Gastrocnemius medialis (tissue), 4 donors: ENCODE data around the gene ROR2. TPM values are rescaled to one million over a fixed set of nuclear protein-coding genes. Genes with fewer than 3 reads are reported as not detected.
"Not testable (repeated sequence)": the region's sequence is repeated elsewhere in the genome, so short reads cannot be mapped to it uniquely, and the experiment has no call there.

ENCODE experiments used
- ATAC-seq, 2 donors: fragments of 150-250 bp; one replicate each; pipeline ENCODE4 v1.9.1; 2016
- DNase-seq, 2 donors: peaks; one replicate each; pipeline ENCODE4 v3.0.0-alpha.2; 2019
- H3K27ac ChIP-seq, 4 donors: fragments of 200-600 bp; sonication (generic); 1 replicate in 1 of 4; 2 replicates in 3 of 4; pipeline ENCODE4 v1.5.1; 2016 to 2018; ENCODE audit warnings: mild to moderate bottlenecking in 2 of 4, moderate library complexity in 1 of 4
- H3K27me3 ChIP-seq, 3 donors: fragments of 200-600 bp; sonication (generic) in 2 of 3; 1 replicate in 1 of 3; 2 replicates in 2 of 3; pipeline versions ENCODE4 v1.5.1 to v1.6.0; 2016 to 2019; ENCODE audit warnings: mild to moderate bottlenecking in 1 of 3, moderate library complexity in 1 of 3
- H3K36me3 ChIP-seq, 2 donors: fragments of 200-600 bp; sonication (generic) in 1 of 2; one replicate each; pipeline ENCODE4 v1.5.1; 2017 to 2018
- H3K4me1 ChIP-seq, 2 donors: fragments of 200-600 bp; sonication (generic) in 1 of 2; one replicate each; pipeline ENCODE4 v1.5.1; 2016 to 2017; ENCODE audit warnings: mild to moderate bottlenecking in 2 of 2
- H3K4me3 ChIP-seq, 4 donors: fragments of 200-600 bp; sonication (generic) in 3 of 4; 1 replicate in 1 of 4; 2 replicates in 3 of 4; pipeline ENCODE4 v1.5.1; 2016 to 2019; ENCODE audit warnings: mild to moderate bottlenecking in 2 of 4
- H3K9me3 ChIP-seq, 3 donors: fragments of 200-600 bp; sonication (generic) in 2 of 3; 1 replicate in 1 of 3; 2 replicates in 2 of 3; pipeline ENCODE4 v1.5.1; 2016 to 2019
- POLR2A ChIP-seq, 2 donors: fragments of 450-650 bp; IDR thresholded peaks; one replicate each; pipeline ENCODE4 v1.6.1; 2017; ENCODE audit warnings: antibody characterized with exemption in 2 of 2, mild to moderate bottlenecking in 2 of 2, moderate library complexity in 2 of 2
- in situ Hi-C, 4 donors: fragments of 200-750 bp; cut with MboI; loops; one replicate each; pipeline versions ENCODE4 v1.15.0 to v1.8.0; 2017; ENCODE audit warnings: low sequenced_read_pairs in 4 of 4
- intact Hi-C: fragments of 100-400 bp; cut with DNase I; formaldehyde crosslinking; loops from one replicate; pipeline ENCODE4 v1.15.1; 2023; ENCODE audit warnings: low total_unique reads
- total RNA-seq, 4 donors: library from RNA; depleted of rRNA; stranded (reverse); fragments of >200 nt; gene quantifications; one replicate each; pipeline versions ENCODE4 v1.1.0 to v1.2.3, GENCODE V29; 2016
- TF ChIP-seq, protein P1 (sequence below), 5 experiments: fragments of 450-650 bp in 3 of 5; fragments of 200-600 bp in 2 of 5; sonication (generic) in 2 of 5; IDR thresholded peaks in 4 of 5; conservative IDR thresholded peaks in 1 of 5; 1 replicate in 4 of 5; 2 replicates in 1 of 5; pipeline ENCODE4 v1.5.1; 2016 to 2019; ENCODE audit warnings: antibody characterized with exemption in 5 of 5, mild to moderate bottlenecking in 3 of 5, moderate library complexity in 3 of 5

ROR2 gene
- total RNA-seq, 4 donors from 2014 or later = 0.15 to 1.2 (median 0.61) TPM

- Histone ChIP-seq H3K4me1 (no peaks in the 10 kb centered on the region), H3K36me3 (no peaks in the 10 kb centered on the region), H3K27ac (no peak overlapping the region), H3K4me3 (no peak overlapping the region), H3K27me3 (no peaks in the 10 kb centered on the region), H3K9me3 (no peaks in the 10 kb centered on the region)
- ATAC-seq (no peak), DNase-seq (no peak)
- TF ChIP-seq, protein P1, sequence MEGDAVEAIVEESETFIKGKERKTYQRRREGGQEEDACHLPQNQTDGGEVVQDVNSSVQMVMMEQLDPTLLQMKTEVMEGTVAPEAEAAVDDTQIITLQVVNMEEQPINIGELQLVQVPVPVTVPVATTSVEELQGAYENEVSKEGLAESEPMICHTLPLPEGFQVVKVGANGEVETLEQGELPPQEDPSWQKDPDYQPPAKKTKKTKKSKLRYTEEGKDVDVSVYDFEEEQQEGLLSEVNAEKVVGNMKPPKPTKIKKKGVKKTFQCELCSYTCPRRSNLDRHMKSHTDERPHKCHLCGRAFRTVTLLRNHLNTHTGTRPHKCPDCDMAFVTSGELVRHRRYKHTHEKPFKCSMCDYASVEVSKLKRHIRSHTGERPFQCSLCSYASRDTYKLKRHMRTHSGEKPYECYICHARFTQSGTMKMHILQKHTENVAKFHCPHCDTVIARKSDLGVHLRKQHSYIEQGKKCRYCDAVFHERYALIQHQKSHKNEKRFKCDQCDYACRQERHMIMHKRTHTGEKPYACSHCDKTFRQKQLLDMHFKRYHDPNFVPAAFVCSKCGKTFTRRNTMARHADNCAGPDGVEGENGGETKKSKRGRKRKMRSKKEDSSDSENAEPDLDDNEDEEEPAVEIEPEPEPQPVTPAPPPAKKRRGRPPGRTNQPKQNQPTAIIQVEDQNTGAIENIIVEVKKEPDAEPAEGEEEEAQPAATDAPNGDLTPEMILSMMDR (IDR thresholded peaks at IDR 0.05 in 4 of 5, conservative IDR thresholded peaks at IDR 0.05 in 1 of 5) = no peak
- TF ChIP-seq POLR2A (IDR thresholded peaks at IDR 0.05) = no peak
- intact Hi-C loops = no loop called here
- in situ Hi-C loops = no loop called here
These were observed 147.6 kb downstream of the ROR2 start for GRCh38 chr9:91802391-91802790.

- in situ Hi-C loops = no loop called here
- no peak for DNase-seq
- Histone ChIP-seq H3K9me3 (no peaks in the 10 kb centered on the region), H3K4me3 (no peak overlapping the region), H3K27ac (no peak overlapping the region), H3K36me3 (no peaks in the 10 kb centered on the region), H3K27me3 (no peaks in the 10 kb centered on the region), H3K4me1 (no peaks in the 10 kb centered on the region)
- intact Hi-C loops = no loop called here
- no peak for TF ChIP-seq POLR2A (IDR thresholded peaks at IDR 0.05)
- TF ChIP-seq, protein P1 (IDR thresholded peaks at IDR 0.05 in 4 of 5, conservative IDR thresholded peaks at IDR 0.05 in 1 of 5) = no peak
- ATAC-seq = no peak
These were observed 149.5 kb downstream of the ROR2 start for GRCh38 chr9:91800473-91801030.

DNA sequence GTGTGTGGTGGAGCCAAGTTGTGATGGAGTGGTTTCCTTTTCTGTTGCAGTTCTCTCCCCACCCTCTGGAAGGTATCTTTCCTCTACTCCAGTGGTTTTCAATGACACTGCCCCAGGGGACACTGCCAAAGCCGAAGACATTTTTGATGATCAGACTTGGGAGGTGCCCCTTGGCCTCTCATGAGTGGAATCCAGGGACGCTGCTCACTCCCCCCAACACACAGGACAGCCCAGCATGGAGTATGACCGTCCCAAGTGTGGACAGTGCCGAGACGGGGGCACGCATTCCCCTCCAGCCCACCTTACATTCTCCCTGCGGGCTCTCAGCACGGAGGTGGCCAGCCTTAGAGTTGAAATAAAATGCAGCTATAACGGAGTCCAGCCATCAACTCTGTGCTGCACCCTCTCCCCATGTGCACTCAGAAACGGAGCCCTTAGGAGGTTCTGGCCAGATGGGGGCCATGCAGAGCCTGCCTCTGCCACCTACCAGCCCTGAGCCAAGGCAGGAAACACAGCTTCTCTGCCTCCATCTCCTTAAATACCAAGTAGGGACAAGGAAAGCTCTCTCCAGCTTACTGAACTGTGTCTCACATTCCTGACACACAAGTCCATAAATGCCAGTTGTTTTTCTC, 150.8 kb downstream of the ROR2 start:
- TF ChIP-seq POLR2A (IDR thresholded peaks at IDR 0.05) = no peak
- TF ChIP-seq, protein P1 (IDR thresholded peaks at IDR 0.05 in 4 of 5, conservative IDR thresholded peaks at IDR 0.05 in 1 of 5) = no peak
- intact Hi-C loops (no loop called here), in situ Hi-C loops (loop anchor here in 1 of 4 donors (25.0 kb wide), 1 partner anchor 138 kb away; no protein-coding TSS in a partner anchor)
- no peaks in the 10 kb centered on the region for H3K27me3 ChIP-seq
- no peak overlapping the region for H3K4me3 ChIP-seq
- no peaks in the 10 kb centered on the region for H3K9me3 ChIP-seq
- ATAC-seq (no peak), DNase-seq (no peak)
- no peaks in the 10 kb centered on the region for H3K4me1 ChIP-seq
- H3K36me3 ChIP-seq = no peaks in the 10 kb centered on the region
- H3K27ac ChIP-seq = no peak overlapping the region

DNA sequence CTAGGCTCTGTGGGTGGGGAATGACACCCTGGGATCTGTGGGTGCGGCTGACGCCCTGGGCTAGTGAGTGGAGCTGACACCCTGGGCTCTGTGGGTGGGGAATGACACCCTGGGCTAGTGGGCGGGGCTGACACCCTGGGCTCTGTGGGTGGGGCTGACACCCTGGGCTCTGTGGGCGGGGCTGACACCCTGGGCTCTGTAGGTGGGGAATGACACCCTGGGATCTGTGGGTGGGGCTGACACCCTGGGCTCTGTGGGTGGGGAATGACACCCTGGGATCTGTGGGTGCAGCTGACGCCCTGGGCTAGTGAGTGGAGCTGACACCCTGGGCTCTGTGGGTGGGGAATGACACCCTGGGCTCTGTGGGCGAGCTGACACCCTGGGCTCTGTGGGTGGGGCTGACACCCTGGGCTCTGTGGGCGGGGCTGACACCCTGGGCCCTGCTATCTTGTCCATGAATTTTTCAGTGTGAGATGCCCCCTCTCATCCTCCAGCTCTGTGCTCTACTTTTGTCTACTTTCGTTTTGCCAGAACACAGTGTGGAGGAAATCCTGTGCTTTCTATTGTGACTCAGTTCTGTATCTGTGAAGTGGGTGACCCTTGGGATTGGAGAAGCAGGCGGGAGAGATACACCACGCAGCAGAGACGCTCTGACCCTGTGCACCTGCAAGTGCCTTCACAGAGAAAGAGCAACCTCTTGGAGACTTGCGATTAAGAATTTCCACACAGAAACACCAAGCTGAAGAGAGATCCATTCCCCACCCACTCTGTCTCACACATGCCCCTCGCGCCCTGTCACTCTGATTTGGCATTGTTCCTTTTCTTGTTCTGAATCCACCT, 151.5 kb downstream of the ROR2 start:
- H3K36me3 ChIP-seq, ATAC-seq, intact Hi-C loops, H3K9me3 ChIP-seq, H3K4me3 ChIP-seq, H3K4me1 ChIP-seq, H3K27ac ChIP-seq, DNase-seq, H3K27me3 ChIP-seq: not testable (repeated sequence)
- in situ Hi-C loops = loop anchor here in 1 of 4 donors (25.0 kb wide), 1 partner anchor 139 kb away; no protein-coding TSS in a partner anchor

DNA sequence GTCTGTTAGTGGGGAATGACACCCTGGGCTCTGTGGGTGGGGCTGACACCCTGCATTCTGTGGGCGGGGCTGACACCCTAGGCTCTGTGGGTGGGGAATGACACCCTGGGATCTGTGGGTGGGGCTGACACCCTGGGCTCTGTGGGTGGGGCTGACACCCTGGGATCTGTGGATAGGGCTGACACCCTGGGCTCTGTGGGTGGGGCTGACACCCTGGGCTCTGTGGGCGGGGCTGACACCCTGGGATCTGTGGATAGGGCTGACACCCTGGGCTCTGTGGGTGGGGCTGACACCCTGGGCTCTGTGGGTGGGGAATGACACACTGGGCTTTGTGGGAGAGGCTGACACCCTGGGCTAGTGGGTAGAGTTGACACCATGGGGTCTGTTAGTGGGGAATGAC, 152.5 kb downstream of the ROR2 start:
- H3K4me3 ChIP-seq, ATAC-seq, H3K4me1 ChIP-seq, H3K9me3 ChIP-seq, H3K27ac ChIP-seq, intact Hi-C loops, DNase-seq, H3K27me3 ChIP-seq, H3K36me3 ChIP-seq: not testable (repeated sequence)
- in situ Hi-C loops = loop anchor here in 1 of 4 donors (25.0 kb wide), 1 partner anchor 140 kb away; no protein-coding TSS in a partner anchor

DNA sequence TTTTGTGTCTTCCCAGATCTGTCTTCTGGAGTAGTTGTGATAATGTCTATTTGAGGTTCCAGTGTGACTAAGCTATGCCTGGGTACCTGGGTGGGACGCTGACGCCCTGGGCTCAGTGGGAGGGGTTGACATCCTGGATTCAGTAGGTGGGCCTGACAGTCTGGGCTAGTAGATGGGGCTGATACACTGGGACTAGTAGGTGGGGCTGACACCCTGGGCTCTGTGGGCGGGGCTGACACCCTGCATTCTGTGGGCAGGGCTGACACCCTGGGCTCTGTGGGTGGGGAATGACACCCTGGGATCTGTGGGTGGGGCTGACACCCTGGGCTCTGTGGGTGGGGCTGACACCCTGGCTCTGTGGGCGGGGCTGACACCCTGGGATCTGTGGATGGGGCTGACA, 153.5 kb downstream of the ROR2 start:
- ATAC-seq, H3K4me3 ChIP-seq, H3K9me3 ChIP-seq, DNase-seq, H3K27ac ChIP-seq, H3K36me3 ChIP-seq, H3K27me3 ChIP-seq, intact Hi-C loops, H3K4me1 ChIP-seq: not testable (repeated sequence)
- in situ Hi-C loops = loop anchor here in 1 of 4 donors (25.0 kb wide), 1 partner anchor 141 kb away; no protein-coding TSS in a partner anchor
